CD4-positive, alpha-beta T cell treated with Interleukin-4 for 4 hours (primary cell): ENCODE measurements around the gene CTNNBIP1.

ENCODE experiments used
- DNase-seq: peaks from one replicate; pipeline ENCODE4 v3.0.0-alpha.2; 2020

The CTNNBIP1 gene

DNA sequence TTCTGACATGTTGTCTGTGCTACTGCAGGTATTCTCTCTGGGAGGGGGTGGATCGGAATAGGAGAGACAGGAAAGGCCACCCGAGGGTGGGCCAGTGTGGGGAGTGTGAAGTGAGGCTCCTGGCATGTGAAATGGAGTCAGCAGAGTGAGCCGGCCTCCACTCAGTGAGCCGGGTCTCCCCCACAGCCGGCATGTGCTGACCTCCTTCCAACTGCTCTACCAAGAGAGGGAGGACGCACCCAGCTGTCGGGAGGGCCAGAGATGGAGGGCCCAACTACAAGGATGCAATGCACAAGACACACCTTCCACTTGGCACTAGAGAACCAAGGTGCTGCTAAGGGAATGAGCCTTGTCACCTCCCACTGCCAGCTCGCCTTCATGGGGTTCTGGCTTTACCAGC is 58.1 kb downstream of the CTNNBIP1 start:
- no peak for DNase-seq

DNA sequence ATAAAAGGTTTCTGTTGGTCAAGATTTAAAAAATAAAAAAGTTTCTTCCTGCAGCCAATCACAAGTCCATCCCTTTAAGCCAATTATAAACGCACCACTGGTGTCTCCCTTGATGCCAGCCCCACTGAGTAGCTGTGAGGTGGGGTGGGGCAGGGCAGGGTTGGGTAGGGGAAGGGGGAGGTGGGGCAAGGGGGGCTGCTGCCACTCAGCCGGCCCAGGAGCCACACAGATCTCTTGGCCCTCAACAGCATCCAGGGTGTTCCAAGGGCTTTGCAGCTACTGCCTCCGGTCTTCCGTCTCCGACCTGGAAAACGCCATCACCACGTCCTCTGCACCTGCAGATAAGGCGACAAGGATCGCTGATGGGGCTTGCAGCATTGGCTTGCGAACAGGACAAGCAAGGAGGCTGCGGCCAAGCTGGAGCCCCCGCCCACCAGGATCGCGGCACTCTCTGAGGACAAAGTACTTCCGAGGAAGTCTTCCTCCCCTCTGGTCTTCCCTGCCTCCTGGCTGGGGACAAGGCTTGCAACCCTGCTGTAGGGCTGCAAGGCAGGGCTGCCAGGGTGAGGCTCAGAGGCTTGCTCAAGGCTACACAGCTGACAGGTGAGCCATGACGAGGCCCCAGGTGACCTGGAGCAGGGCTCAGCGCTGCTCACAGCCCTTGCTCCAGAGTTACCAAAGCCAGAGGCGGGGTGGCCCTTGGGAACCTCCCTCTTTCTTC is 59.5 kb downstream of the CTNNBIP1 start:
- DNase-seq = no peak

DNA sequence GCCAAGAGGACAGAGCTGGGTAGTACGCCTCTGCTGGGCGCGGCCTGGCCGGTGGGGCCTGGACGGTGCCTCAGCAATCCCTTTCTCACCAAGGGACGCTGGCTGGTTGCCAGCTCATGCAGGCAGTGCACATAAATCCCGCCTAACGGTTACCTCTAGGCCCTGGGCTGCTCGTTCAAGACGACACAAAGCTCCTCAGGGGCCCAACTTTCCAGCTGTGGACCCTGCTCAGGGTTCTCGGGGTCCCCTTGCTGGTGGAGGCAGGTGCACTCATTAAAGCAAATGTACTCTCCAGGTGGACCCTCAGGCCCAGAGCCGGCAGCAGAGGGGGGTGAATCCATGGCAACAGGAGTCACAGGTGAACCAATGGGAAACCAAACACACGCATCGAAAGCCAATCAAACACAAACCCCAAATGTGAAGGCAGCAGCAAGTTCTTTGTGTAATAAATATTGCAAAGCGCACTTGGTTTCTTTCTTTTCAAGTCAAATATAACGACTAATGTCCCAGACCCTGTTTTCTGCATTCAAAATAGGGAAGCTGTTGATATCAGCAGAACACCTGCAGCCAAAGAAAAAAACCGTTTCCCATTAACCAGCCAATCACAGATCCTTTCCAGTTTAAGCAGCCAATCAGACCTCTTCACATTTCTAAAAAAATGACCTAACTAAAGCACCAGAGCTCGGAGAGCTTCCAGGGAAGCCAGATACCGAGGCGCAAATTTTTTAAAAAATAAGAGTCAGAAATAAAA is 60.2 kb downstream of the CTNNBIP1 start:
- peak; percentile 18 for DNase-seq

DNA sequence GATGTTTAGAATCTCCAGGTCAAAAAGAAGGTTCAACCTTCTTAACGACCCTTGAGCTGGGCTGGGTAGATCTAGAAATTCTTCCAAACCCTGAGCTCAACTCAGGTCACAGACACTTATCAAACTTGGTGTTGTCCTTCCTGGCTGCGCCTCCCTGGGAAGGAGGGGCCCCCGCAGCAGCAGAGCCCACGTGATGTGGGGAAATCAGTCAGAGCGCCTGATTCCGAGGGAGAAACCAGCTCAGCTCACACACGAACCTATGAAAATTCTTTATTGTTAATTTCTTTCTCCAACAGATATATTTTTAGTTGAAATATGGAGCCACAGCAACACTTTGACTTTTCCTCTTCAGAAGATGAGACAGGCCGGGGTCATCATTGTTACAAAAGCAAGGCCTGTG is 62.0 kb downstream of the CTNNBIP1 start:
- DNase-seq = no peak

DNA sequence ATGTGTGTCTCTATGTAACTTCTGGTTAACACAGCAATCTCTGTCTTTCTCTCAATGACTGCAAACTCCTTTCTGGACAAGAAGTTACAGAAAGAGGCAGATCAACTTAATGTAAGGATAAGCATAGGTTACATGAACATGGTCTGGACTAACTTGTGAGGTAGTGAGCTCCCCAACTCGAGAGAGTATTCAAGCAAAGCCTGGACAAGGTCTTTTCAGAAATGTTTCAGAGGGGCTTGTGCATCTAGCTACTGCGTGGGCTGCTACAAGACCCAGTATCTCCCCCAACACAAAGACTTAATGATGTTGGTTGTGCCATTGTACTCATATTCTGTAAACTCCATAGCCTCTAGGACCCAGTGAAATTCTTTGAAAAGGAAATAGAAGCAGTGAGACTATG is 62.8 kb downstream of the CTNNBIP1 start:
- no peak for DNase-seq

DNA sequence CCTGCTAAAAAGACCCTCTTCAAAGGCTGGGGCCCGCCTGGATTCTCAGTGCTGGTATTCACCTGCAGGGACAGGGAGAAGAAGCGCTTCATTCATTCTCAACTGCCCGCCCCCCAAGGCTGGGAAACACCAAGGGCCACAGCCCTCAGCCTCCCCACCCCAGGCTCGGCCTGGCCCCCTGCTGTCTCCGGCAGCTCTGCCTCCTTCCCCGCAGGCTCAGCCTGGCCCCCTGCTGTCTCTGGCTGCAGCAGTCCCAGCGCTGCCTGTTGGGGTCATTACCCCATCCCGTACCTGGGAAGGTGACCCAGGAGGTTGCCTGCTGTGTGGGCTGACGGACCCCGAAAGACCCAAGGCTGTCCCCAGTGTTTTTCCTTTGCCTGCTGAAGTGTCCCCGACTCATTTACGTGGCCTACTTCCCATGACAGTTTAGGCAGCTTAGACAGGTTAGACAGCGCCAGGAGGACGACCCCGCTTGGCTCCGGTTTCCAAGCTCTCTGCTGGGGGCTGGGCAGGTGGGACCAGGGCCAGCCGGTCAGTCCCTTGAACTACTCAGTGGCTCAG is 63.4 kb downstream of the CTNNBIP1 start:
- DNase-seq = no peak

DNA sequence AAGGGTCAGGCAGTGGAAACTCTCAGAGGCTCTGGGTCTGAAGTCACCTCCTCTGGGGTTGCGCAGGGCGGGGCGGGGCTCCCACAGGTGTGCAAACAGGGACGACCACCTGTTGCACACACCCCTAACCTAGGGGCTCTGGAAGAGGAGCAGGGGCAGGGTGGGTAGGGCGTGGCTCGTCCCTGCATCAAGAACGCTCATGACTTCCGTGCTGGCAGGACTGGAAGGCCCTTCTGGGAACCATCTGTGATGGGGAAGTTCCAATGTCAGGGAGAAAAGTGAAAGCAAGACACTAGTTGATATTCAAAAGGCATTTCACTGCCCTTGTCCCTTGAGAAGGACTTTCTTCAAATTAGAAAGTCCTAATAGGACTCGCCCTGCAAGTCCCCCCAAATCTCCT is 64.2 kb downstream of the CTNNBIP1 start:
- DNase-seq = no peak

DNA sequence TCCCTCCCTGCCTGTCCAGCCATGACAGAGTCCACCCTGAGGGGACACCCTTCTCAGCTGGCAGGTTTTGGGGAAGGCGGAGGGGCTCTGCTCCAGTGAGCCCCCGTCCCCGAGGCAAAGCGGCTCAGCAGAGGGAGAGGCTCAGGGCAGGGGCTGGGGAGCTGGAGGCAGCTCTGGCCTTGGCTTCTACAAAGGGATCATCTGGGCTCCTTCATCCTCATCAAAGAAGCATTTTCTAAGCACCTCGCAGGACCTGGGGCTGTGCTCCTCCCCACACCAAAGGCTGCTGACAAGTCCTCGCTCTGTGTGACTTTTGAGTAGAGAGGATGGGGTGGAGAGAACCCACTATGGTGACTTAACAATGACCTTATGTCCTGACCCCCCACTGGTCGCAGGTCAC is 65.3 kb downstream of the CTNNBIP1 start:
- no peak for DNase-seq

DNA sequence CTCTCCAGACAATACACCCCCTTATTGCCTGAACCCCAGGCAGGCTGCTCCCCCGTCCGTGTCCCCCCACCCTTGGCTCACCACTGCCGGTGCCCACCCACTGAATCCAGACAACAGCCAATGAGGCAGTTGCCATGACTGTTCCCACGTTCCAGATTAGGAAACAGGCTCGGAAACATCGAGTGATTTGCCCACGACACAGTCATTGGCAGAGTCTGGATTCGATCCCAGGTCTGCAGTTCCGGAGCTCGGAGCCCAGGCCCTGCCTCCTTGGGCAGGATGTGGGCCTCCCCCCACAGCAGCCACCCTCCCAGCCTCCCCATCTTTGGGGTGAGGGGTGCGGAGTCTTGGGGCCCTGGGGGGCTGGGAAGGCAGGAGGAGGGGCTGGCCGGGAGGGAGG is 66.0 kb downstream of the CTNNBIP1 start:
- no peak for DNase-seq

DNA sequence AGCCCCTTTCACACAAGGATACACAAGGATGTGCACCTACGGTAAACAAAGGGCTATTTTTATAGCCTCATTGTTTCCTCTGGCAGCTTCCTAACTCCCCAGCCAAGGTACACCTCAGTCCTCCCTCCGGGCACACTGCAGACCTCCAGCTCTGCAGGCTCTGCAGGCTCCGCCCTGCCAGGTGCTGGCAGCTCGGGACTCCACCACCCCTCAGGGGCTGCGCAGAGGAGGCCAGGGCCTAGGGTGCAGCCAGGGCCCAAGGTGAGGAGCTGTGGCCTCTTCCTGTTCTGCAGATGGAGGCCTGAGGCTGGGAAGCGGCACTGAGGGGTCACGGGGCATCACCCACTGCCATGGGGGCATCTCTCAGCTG is 66.5 kb downstream of the CTNNBIP1 start:
- DNase-seq = no peak

DNA sequence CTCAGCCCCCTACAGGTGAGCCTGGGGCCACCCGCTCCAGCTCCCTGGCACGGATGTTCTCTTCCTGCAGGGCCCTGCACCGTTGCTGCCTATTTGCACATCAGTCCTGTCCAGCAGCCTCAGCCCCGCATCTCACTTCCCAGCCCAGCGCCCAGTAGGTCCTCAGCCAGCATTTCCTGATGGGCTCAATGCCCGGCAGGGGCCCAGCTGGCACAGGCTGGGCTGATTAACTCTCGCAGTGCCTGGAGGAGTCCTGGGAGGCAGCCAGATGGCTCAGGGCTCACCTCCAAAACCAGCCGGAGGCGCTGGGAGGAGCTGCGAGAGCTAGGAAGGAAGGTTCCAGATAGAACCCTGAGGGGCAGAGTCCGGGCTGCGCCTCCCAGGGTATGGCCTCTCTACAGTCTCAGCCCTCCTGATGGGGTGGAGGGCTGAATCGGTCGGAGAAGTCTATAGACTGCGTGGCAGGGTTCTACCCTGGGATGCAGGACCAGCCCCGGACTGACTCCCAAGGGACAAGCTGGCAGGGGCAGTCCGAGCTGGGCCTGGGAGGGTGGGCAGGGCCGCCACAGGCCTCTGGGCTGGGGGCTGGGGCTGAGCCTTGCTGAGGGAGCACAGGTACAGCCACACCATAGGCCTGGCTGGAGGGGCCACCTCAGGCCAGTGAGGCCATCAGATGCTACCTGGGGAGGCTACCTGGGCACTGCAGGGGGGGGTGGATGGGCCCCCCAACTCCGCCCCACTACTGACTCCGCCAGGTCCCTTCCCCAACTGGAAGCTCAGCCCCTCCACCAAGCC is 67.1 kb downstream of the CTNNBIP1 start:
- DNase-seq = no peak

DNA sequence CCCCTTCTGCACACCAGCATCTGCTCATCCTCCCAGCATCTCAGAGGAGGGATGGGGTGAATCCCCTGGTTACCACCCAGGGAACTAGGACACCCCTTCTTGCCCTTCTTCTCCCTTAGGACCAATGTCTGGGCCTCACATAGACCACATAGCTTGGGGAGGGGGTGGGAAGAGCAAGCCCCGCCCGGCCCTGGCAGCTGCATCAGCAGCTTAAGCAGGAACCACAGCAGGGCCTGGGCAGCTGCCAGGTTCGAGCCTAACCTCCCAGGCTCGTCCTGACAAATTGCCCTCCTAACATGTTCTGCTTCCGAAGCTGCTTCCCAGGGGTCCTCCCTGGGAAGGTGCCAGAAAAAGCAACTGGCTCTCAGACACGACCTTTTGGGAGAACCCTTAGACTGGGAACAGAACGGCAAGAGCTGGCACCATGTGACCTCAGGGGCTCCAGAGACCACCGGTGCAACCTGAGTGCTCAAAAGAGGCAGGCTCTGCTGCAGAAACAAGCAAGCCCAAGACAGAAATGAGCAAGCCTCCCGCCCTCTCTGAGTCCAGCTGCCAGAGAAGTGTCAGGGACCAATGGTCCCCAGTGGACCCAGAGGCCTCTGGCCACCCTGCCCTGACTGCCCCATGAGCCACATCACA is 67.9 kb downstream of the CTNNBIP1 start:
- no peak for DNase-seq

DNA sequence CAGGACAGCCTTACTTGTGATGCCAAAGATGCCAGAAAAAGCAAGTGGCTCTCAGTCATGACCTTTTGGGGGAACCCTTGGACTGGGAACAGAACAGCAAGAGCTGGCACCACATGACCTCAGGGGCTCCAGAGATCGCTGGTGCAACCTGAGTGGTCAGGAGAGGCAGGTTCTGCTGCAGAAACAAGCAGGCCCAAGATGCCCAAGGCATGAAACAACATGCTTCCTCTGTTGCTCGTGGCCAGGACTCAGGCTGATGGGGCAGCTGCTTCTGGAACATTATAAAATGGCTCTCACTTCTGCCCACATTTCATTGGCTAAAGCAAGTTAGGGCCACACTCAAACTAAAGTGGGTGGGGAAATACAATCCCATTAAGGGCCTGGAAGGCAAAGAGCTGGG is 68.6 kb downstream of the CTNNBIP1 start:
- DNase-seq = no peak

DNA sequence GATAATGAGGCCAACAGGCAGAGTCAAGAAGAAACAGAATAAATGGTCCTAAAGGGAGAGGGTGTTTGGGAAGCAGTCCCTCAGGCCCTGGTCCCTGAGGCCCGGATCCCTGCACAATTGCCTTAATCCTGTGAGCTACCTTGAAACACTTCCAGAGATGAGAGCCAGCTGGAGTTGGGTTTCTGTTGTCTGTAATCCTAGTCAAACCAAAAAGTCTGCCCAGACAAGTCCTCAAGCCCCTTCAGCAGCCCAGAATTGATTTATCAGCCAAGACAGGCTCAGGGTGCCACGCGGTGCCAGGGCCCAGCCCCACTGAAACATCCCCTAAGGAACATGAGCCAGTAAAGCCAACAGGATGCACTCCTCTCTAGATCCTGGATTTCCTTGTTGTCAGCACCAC is 69.9 kb downstream of the CTNNBIP1 start:
- DNase-seq = no peak

DNA sequence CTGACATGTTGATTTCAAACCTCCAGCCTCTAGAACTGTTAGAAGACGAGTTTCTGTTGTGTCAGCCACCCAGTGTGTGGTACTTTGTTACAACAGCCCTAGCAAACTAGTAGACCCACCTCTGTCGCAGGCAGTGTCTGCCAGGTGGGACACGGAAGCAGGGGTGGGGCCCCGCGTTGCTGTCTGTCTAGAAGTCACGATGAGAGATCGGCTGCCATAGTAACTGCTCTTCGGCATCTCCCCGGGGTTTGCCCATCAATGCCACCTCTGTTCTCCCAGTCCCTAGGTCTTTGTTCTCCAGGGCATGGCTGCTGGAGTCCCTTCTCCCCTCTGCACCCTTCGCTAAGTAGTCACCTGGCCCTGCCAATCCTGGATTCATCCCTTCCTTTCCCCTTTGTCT is 71.1 kb downstream of the CTNNBIP1 start:
- no peak for DNase-seq

DNA sequence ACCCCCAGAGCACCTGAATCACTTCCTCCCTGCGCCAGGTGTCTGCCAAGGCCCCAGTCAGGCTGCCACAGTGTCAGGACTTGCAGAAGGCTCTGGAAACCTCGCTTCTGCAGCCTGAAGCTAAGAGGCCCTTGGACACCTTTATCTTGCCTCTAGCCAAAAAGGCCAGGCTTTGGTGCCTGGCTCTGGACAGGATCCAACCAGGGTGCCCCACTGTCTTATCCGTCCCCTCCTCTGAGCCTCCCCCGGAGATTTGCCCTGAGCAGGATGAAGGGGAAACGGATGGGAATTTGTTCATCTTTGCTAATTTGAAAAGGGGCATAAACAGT is 73.5 kb downstream of the CTNNBIP1 start:
- no peak for DNase-seq

DNA sequence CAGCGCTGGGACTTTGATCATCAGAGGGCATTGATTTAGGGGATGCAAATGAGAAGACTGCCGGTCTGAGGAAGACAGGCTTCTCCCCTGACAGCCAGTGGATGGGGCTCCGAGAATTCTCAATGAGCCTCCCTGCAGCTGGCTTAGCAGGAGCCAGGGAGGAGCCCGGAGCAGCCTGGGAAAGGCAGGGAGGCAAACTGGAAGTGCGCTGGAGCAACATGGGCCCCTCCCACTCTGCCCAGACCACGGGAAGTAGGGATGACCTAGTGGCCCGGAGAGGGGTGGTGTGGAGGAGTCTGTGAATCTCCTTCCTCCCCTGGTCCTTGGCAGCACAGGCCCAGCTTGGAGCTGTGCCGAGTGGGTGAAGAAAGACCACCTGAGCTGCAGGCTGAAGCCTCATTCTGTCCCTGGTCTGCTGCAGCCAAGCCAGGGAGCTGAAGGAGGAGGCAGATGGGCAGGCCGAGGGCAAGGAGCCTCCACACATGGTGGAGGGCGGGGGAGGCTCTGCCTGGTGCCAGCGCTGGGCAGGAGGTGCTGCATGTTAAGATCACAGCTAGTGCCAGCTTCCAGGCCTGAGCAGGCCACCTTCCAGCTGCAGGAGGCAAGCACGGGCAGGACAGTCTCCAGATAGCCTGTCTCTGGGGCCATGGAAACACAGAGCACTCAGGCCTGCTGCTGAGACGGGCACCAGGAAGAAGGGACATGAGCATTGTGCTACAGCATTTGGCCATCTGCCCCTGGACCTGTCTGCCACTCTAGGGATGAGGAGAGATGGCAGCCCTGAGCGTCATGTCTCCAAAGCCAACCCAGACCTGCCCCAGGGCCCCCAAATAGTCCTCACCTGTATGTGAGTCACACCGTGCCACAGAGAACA is 74.1 kb downstream of the CTNNBIP1 start:
- DNase-seq = no peak

DNA sequence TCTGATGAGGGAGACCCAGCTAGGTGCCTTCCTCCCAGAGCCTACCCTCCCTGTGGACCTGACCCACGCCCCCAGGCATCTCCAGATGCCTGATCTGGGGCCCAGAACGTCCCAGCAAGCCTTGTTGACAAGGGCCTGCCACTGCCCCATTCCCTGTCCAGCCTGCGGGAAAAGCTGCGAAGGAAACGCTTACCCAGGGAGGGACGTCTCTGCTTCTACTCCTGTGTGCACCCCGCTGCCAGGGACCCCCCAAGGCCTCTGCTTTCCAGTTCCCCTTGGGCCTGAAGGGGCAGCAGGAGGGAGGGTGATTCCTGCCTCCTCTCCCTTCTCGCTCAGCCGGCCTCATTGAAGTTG is 74.7 kb downstream of the CTNNBIP1 start:
- DNase-seq = no peak

DNA sequence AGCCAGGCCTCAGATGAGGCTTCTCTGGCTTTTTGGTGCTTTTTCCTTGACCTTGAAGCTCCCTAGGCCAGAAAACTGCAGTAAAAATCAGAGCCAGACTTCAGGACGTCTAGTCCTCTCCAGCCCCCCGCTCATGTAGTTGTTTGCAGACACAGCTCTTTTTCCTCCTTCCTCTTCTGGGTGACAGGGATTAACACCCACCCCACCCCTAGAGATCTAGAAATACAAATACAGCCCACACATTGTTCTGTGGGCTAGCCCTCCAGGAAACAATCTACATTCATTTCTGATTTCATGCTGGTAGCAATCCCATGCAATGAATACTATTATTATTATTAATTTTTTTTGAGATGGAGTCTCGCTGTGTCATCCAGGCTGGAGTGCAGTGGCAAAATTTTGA is 76.4 kb downstream of the CTNNBIP1 start:
- DNase-seq = no peak

DNA sequence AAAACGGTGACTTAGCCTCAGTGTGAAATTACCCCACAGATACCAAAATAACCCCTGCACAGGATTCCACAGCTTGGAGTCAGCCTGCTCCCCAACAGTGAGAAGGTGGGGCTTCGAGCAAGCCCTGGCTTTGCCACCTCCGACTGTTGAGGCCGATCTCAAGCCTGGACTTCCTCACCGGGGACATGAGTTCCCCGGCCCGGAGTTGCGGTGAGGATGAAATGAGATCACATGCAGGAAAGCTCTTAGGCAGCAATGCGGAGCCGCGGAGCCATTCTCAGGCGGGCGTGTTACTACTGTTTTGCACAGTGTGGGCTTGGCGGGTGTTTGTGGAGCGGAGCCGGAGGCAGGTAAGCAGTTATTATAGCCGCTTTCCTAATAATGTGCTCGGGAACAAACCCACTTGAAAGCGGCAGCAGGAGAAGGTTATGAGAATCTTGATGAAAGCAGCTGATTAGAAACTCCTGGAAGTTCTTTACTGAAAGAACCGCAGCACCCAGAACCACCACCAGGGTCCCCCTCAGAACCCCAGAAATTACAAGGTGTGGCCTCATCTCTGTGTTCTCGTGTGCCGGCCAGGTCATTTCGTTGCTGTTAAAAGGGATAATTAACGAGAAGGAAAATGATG is 82.4 kb downstream of the CTNNBIP1 start:
- DNase-seq = no peak

DNA sequence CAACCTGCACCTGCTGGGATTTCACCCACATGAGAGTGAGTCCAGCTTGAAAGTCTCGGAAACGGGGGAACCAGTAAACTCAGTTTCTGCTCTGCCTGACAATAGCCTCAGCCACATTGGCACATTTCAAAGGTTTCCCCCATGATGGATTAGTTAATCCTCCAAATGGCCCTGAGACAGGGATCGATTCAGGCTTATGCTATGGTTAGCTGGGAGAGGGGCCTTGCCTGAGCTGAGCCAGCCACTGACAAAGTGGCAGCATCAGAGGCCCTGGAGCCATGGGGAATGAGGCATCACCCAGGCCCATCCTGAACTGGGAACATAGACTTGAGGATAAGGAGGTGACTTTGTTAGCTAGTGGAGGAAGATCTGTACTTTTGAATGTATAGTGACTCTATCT is 83.5 kb downstream of the CTNNBIP1 start:
- no peak for DNase-seq

DNA sequence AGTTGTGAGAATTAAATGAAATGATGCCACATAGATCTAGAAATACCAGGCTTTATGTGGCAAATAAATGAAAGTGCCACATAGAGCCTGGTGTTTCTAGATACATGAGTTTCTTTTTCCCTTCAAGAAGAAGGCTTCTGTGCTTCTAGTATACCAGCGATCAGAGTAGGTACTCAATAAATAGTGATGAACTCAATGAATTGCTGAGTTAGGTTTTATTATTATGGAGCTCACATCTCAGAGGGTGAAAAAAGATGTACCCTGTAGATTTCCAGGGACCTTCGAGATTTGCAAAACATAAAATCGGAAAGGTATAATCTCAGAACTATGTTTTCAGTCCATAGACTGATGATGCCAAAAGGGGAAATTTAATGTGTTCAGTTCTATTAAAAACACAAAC is 84.0 kb downstream of the CTNNBIP1 start:
- DNase-seq = no peak
